Prostate gland (tissue), 2 donors: ENCODE results near the gene RXYLT1. TPM values are rescaled to one million over a fixed set of nuclear protein-coding genes. Genes with fewer than 3 reads are reported as not detected.
"Not testable (repeated sequence)": the region's sequence is repeated elsewhere in the genome, so short reads cannot be mapped to it uniquely, and the experiment has no call there.

Experiments used
- DNase-seq: peaks from one replicate; pipeline ENCODE4 v3.0.0-alpha.2; 2019; ENCODE audit warnings: low spot score
- H3K27ac ChIP-seq, 2 donors: fragments of 200-600 bp; sonication (generic); 2 replicates each; pipeline ENCODE4 v1.5.1; 2017 to 2019
- H3K27me3 ChIP-seq: fragments of 200-600 bp; sonication (generic); replicated peaks from 2 replicates; pipeline ENCODE4 v1.5.1; 2019; ENCODE audit not compliant: insufficient read depth
- H3K36me3 ChIP-seq, 2 donors: fragments of 200-600 bp; sonication (generic); 1 replicate in 1 of 2; 2 replicates in 1 of 2; pipeline versions ENCODE4 v1.5.1 to v1.8.1; 2017 to 2019
- H3K4me1 ChIP-seq: fragments of 200-600 bp; sonication (generic); replicated peaks from 2 replicates; pipeline ENCODE4 v1.5.1; 2019
- H3K4me3 ChIP-seq, 2 donors: fragments of 200-600 bp; sonication (generic); 2 replicates each; pipeline ENCODE4 v1.5.1; 2017 to 2019
- H3K9me3 ChIP-seq: fragments of 200-600 bp; sonication (generic); 2 replicates; pipeline ENCODE4 v1.5.1; 2017
- POLR2A ChIP-seq: fragments of 450-650 bp; IDR thresholded peaks from one replicate; pipeline ENCODE4 v1.6.1; 2016; ENCODE audit warnings: antibody characterized with exemption, mild to moderate bottlenecking
- POLR2AphosphoS5 ChIP-seq: sonication (generic); formaldehyde crosslinking; IDR thresholded peaks from one replicate; pipeline ENCODE4 v1.6.1; 2017; ENCODE audit warnings: antibody characterized with exemption
- WGBS: methylation state at CpG from one replicate; pipeline ENCODE4 v1.1.5; 2018; 5-methylcytosine and 5-hydroxymethylcytosine counted together
- intact Hi-C: fragments of 100-400 bp; cut with DNase I; formaldehyde crosslinking; loops from one replicate; pipeline ENCODE4 v1.14.2; 2022
- total RNA-seq, 2 donors: library from RNA; depleted of rRNA; stranded (reverse); fragments of >200 nt; gene quantifications; one replicate each; pipeline ENCODE4 v1.1.0, GENCODE V29; 2016
- TF ChIP-seq, protein P1 (sequence below), 4 experiments: fragments of 200-600 bp in 2 of 4; fragments of 450-650 bp in 2 of 4; sonication (generic) in 2 of 4; IDR thresholded peaks; 1 replicate in 3 of 4; 2 replicates in 1 of 4; pipeline ENCODE4 v1.5.1; 2016 to 2019; ENCODE audit warnings: antibody characterized with exemption in 4 of 4, mild to moderate bottlenecking in 2 of 4, moderate library complexity in 2 of 4

Gene RXYLT1
- 10 to 100 TPM; 23.7 to 32.9 TPM for total RNA-seq

DNA sequence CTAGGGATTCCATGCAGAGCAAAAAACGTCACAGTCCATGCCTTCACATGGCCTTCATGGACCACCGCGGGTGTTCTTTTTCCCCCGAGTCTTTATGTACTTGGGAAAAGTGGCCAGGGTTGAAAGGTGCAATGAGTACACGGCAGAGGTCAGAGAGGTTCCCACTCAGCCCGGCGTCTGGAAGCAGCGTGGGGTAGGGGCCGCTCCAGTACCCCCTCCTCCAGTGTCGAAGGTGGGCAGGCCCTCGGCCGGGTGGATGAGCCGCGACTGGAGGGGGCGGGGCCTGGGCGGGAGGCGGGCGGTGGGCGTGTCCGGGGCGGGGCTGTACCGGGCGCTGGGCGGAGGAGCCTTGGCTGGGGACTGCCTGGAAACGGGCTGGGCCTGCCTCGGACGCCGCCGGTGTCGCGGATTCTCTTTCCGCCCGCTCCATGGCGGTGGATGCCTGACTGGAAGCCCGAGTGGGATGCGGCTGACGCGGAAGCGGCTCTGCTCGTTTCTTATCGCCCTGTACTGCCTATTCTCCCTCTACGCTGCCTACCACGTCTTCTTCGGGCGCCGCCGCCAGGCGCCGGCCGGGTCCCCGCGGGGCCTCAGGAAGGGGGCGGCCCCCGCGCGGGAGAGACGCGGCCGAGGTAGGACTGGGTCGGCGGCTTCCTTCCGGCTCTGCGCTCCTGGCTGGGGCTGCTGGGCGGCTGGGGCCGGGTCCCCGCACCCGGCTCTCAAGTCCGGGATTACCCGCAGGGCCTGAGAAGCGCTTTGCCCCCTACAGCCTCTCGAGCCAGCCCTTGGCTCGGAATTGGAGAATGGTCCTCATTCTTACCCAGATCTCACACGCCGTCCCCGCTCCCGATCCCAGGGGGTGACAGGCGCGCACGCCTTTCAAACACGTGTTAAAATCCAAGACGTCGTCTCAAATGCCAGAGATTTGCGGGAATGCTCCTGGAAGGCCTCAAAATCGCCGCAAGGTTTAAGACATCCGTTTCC lies at the start of gene RXYLT1:
Gene RXYLT1 (plus strand): TSS at position 412 of the 984 bp plus-strand sequence. CDS start 52 bp downstream, at position 464.
- Histone ChIP-seq H3K9me3 (no peaks in the 10 kb centered on the region), H3K36me3 (no peaks in the 10 kb centered on the region), H3K27me3 (no peaks in the 10 kb centered on the region), H3K4me1 (no peaks in the 10 kb centered on the region), H3K4me3 (peak within 1 kb of the TSS; percentile 73 to 79), H3K27ac (peak within 1 kb of the TSS; percentile 86 to 91)
- under 1% methylated on average over 85 of the region's 86 CpGs for WGBS
- TF ChIP-seq, protein P1, sequence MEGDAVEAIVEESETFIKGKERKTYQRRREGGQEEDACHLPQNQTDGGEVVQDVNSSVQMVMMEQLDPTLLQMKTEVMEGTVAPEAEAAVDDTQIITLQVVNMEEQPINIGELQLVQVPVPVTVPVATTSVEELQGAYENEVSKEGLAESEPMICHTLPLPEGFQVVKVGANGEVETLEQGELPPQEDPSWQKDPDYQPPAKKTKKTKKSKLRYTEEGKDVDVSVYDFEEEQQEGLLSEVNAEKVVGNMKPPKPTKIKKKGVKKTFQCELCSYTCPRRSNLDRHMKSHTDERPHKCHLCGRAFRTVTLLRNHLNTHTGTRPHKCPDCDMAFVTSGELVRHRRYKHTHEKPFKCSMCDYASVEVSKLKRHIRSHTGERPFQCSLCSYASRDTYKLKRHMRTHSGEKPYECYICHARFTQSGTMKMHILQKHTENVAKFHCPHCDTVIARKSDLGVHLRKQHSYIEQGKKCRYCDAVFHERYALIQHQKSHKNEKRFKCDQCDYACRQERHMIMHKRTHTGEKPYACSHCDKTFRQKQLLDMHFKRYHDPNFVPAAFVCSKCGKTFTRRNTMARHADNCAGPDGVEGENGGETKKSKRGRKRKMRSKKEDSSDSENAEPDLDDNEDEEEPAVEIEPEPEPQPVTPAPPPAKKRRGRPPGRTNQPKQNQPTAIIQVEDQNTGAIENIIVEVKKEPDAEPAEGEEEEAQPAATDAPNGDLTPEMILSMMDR (IDR thresholded peaks at IDR 0.05), result peak in 3 of 4 experiments; percentile 23
- peak; percentile 68 for TF ChIP-seq POLR2A
- TF ChIP-seq POLR2AphosphoS5, result peak; percentile 21
- peak; percentile 82 for DNase-seq
- intact Hi-C loops, result no loop called here

- H3K27ac ChIP-seq, H3K4me1 ChIP-seq, intact Hi-C loops: not testable (repeated sequence)
Measured at GRCh38 chr12:63732779-63733178, 46.9 kb upstream of the RXYLT1 start.

GRCh38 chr12:63733585-63733984 lies 46.1 kb upstream of the RXYLT1 start:
- H3K36me3 ChIP-seq, intact Hi-C loops, H3K4me1 ChIP-seq, H3K27ac ChIP-seq, DNase-seq, H3K27me3 ChIP-seq, H3K9me3 ChIP-seq, H3K4me3 ChIP-seq: not testable (repeated sequence)
- 65% methylated on average over 3 of the region's 3 CpGs for WGBS

More at GRCh38 chr12:63732779-63733178, 46.9 kb upstream of the RXYLT1 start:
- not testable (repeated sequence) for DNase-seq, H3K36me3 ChIP-seq, H3K9me3 ChIP-seq, H3K4me3 ChIP-seq, H3K27me3 ChIP-seq

DNA sequence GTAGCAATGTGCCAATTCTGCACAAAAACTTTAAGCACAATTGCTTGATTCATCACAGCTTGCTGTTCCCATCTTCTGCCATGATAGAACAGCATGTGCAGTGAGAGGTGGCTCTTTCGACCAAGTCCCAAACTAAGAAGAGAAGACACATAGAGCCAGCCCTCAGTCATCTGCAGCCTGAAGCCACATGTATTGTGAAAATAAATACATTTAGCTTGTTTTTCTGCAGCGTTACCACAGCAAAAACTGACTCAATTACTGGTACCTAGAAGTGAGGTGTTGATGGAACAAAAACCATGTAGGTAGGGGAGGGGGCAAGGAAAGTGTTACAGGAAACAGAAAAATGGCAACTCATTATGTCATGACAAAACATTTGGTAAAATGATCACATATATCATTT lies 39.2 kb upstream of the RXYLT1 start:
- DNase-seq, H3K9me3 ChIP-seq, H3K36me3 ChIP-seq, H3K4me1 ChIP-seq, H3K27me3 ChIP-seq, intact Hi-C loops, H3K4me3 ChIP-seq, H3K27ac ChIP-seq: not testable (repeated sequence)
- no CpG with 5 or more reads among the region's 2 CpGs for WGBS

- H3K36me3 ChIP-seq, DNase-seq, H3K4me3 ChIP-seq, H3K27ac ChIP-seq, H3K9me3 ChIP-seq, H3K4me1 ChIP-seq, intact Hi-C loops, H3K27me3 ChIP-seq: not testable (repeated sequence)
- 88% methylated on average over 1 of the region's 1 CpG for WGBS
Measured at GRCh38 chr12:63741431-63741830, 38.3 kb upstream of the RXYLT1 start.

DNA sequence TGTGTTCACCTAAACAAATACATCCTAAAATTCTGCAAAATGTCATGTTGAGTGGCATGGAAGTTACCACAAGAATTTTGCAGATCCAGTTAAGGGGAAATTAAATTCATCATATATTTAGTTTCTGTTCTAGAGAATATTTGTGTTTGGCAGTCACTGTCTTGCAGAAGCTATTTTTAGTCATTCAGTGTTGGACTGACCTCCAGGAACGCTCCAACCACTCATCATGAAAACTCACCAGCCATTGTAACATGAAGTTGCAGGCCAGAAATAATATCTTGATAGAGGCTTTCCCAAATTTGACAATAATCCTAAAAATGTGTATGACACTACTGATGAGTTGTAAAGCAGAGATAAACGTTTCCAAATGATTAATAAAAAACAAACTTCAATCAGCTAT lies 35.6 kb upstream of the RXYLT1 start:
- H3K27me3 ChIP-seq, DNase-seq, H3K9me3 ChIP-seq, H3K27ac ChIP-seq, intact Hi-C loops, H3K4me3 ChIP-seq, H3K4me1 ChIP-seq, H3K36me3 ChIP-seq: not testable (repeated sequence)
- WGBS, result 24% methylated on average over 2 of the region's 2 CpGs

- intact Hi-C loops, DNase-seq, H3K9me3 ChIP-seq, H3K27ac ChIP-seq, H3K27me3 ChIP-seq, H3K4me3 ChIP-seq, H3K36me3 ChIP-seq, H3K4me1 ChIP-seq: not testable (repeated sequence)
- WGBS, result 82% methylated on average over 11 of the region's 11 CpGs
Measured at GRCh38 chr12:63746470-63746869, 33.2 kb upstream of the RXYLT1 start.

DNA sequence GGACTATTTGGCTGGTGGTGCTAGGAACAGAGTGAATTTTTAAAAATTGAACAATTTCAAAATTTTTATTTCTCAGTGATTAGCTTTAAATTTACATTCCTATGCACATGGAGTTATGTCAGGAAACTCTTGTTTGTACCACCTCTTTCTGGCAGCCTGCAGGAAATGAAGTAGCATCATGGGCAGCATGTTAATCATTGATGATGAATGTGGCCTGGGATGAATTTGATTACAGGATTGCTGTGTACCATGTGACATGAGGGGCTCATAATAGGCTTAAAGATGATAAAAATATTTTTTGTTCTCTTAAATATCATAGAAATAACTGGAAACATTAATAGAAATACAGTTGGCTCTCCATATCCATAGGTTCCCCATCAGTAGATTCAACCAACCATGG lies 32.6 kb upstream of the RXYLT1 start:
- H3K27me3 ChIP-seq, H3K27ac ChIP-seq, H3K9me3 ChIP-seq, DNase-seq, intact Hi-C loops, H3K4me1 ChIP-seq, H3K36me3 ChIP-seq, H3K4me3 ChIP-seq: not testable (repeated sequence)
